K562 (cell line): Measurements from ENCODE around the gene RGS12. TPM values are rescaled to one million over a fixed set of nuclear protein-coding genes. Genes with fewer than 3 reads are reported as not detected.

Source experiments
- ATAC-seq: fragments of 200-7000 bp; cut with Tn5 transposase; 3 replicates; pipeline ENCODE4 v1.9.1; 2020; ENCODE audit warnings: moderate library complexity
- BruUV-seq: library from RNA; stranded (reverse); fragments of 400-500 nt; replicated peaks from 2 replicates; lab custom pipeline; 2021; lab: Mats Ljungman, UMichigan
- CTCF ChIA-PET: fragments of 300-600 bp; formaldehyde crosslinking; extraction: SDS; loops from one replicate; lab custom pipeline; 2021; ENCODE audit warnings: low intra/inter-chr PET ratio; lab: Yijun Ruan, JAX
- POLR2A ChIA-PET: fragments of 300-600, 350-650 bp; sonication (Branson Sonifier 250); formaldehyde crosslinking; extraction: SDS; loops from one replicate; lab custom pipeline; 2021; ENCODE audit warnings: antibody characterized with exemption, inconsistent platforms; lab: Yijun Ruan, JAX
- DNase-seq, 4 experiments: peaks; one replicate each; pipeline versions ENCODE4 v3.0.0 to v3.0.0-alpha.2; 2011 to 2018; ENCODE audit warnings: low spot score in 3 of 4, mixed read lengths in 3 of 4; ENCODE audit errors: extremely low read depth in 1 of 4
- FAIRE-seq: peaks from 2 replicates; lab custom pipeline; 2011; peaks lifted over from hg19 to GRCh38; lab: Jason Lieb, UNC
- H2AFZ ChIP-seq: 2 replicates; pipeline ENCODE4 v1.6.0; 2011; ENCODE audit warnings: low read depth, low read length, control low read depth, inconsistent platforms
- H3K27ac ChIP-seq: fragments of 200-600 bp; 3 replicates; pipeline ENCODE4 v1.8.0; 2011; ENCODE audit warnings: low read depth, mild to moderate bottlenecking, control low read depth, inconsistent platforms, low read length, moderate library complexity, mixed read lengths; ENCODE audit errors: extremely low read depth
- H3K27me3 ChIP-seq, 2 experiments: fragments of 300-600 bp in 1 of 2; 2 replicates in 1 of 2; 3 replicates in 1 of 2; pipeline versions ENCODE4 v1.6.0 to v1.8.0; 2011; ENCODE audit warnings: inconsistent platforms in 2 of 2, low read length in 2 of 2, mild to moderate bottlenecking in 1 of 2, mixed read lengths in 1 of 2, moderate library complexity in 1 of 2; ENCODE audit not compliant: control insufficient read depth in 2 of 2, insufficient read depth in 2 of 2
- H3K36me3 ChIP-seq: fragments of 300-600 bp; 3 replicates; pipeline ENCODE4 v1.8.0; 2011; ENCODE audit warnings: mild to moderate bottlenecking, low read length, inconsistent platforms; ENCODE audit not compliant: control insufficient read depth, insufficient read depth
- H3K4me1 ChIP-seq, 2 experiments: fragments of 200-600 bp in 1 of 2; replicated peaks in 1 of 2; 2 replicates in 1 of 2; 3 replicates in 1 of 2; pipeline versions ENCODE4 v1.5.1 to v1.8.0; 2011; ENCODE audit warnings: inconsistent platforms in 2 of 2, low read length in 2 of 2, mild to moderate bottlenecking in 1 of 2, mixed read lengths in 1 of 2, moderate library complexity in 1 of 2; ENCODE audit not compliant: control insufficient read depth in 2 of 2, insufficient read depth in 2 of 2
- H3K4me2 ChIP-seq: 2 replicates; pipeline ENCODE4 v1.6.1; 2011; ENCODE audit warnings: low read length, control low read depth, inconsistent platforms, mixed read lengths; ENCODE audit not compliant: insufficient read depth
- H3K4me3 ChIP-seq: fragments of 200-600 bp; sonication (generic), shearing (Covaris generic); 2 replicates; pipeline ENCODE4 v1.5.1; 2016; ENCODE audit warnings: control low read depth, inconsistent platforms
- H3K79me2 ChIP-seq: fragments of 200-600 bp; 3 replicates; pipeline ENCODE4 v1.8.0; 2011; ENCODE audit warnings: low read length, inconsistent platforms; ENCODE audit not compliant: control insufficient read depth, insufficient read depth
- H3K9ac ChIP-seq, 2 experiments: 2 replicates each; pipeline versions ENCODE4 v1.6.0 to v1.6.1; 2011; ENCODE audit warnings: low read depth in 2 of 2, low read length in 2 of 2, control low read depth in 1 of 2, inconsistent platforms in 1 of 2, mild to moderate bottlenecking in 1 of 2, mixed read lengths in 1 of 2; ENCODE audit not compliant: insufficient read depth in 1 of 2
- H3K9me1 ChIP-seq: one replicate; pipeline ENCODE4 v1.6.0; 2011; ENCODE audit warnings: inconsistent platforms, mild to moderate bottlenecking, low read length, moderate library complexity; ENCODE audit not compliant: control insufficient read depth, insufficient read depth
- H3K9me3 ChIP-seq: replicated peaks from 2 replicates; pipeline ENCODE4 v1.5.1; 2011; ENCODE audit warnings: low read depth, low read length, inconsistent platforms; ENCODE audit not compliant: control insufficient read depth, insufficient read depth
- H4K20me1 ChIP-seq: replicated peaks from 2 replicates; pipeline ENCODE4 v1.6.1; 2011; ENCODE audit warnings: low read length, inconsistent platforms, mixed read lengths; ENCODE audit not compliant: control insufficient read depth, insufficient read depth
- ARID2 ChIP-seq: fragments of 450-650 bp; IDR thresholded peaks from 2 replicates; pipeline ENCODE4 v1.6.1; 2017; ENCODE audit warnings: antibody characterized with exemption, mild to moderate bottlenecking
- HNRNPL ChIP-seq: fragments of 200-400 bp; formaldehyde crosslinking; IDR thresholded peaks from 2 replicates; pipeline ENCODE4 v1.6.1; 2017; ENCODE audit warnings: low read depth, mild to moderate bottlenecking, low read length
- MBD1 ChIP-seq: fragments of 250-450 bp; sonication (Bioruptor Pico); IDR thresholded peaks from 2 replicates; pipeline ENCODE4 v1.8.0; 2022; ENCODE audit warnings: inconsistent platforms
- POLR2H ChIP-seq: IDR thresholded peaks from 2 replicates; pipeline ENCODE4 v1.6.1; 2016; ENCODE audit warnings: missing genetic modification characterization, low read depth, mild to moderate bottlenecking, control low read depth, missing compliant biosample characterization, moderate library complexity
- POLR3A ChIP-seq: IDR thresholded peaks from 2 replicates; pipeline ENCODE4 v1.6.1; 2011; ENCODE audit warnings: borderline replicate concordance, mild to moderate bottlenecking, moderate library complexity; ENCODE audit not compliant: insufficient read length, insufficient read depth; ENCODE audit errors: extremely low read depth
- RAD21 ChIP-seq, 2 experiments: fragments of 250-450 bp in 1 of 2; fragments of 450-650 bp in 1 of 2; sonication (Bioruptor Pico) in 1 of 2; formaldehyde crosslinking in 1 of 2; IDR thresholded peaks in 1 of 2; conservative IDR thresholded peaks in 1 of 2; 2 replicates each; pipeline versions ENCODE4 v1.4.0 to v1.8.0; 2020 to 2022; ENCODE audit warnings: mild to moderate bottlenecking in 2 of 2, moderate library complexity in 1 of 2
- RFX5 ChIP-seq: IDR thresholded peaks from 2 replicates; pipeline ENCODE4 v1.6.1; 2011; ENCODE audit warnings: low read depth, mild to moderate bottlenecking, improper control_type of control experiment, low read length
- SMARCE1 ChIP-seq: fragments of 450-650 bp; IDR thresholded peaks from 2 replicates; pipeline ENCODE4 v1.7.1; 2016; ENCODE audit warnings: mild to moderate bottlenecking
- ZMIZ1 ChIP-seq, 2 experiments: fragments of 150-350 bp in 1 of 2; IDR thresholded peaks; 2 replicates each; pipeline ENCODE4 v1.6.1; 2012 to 2016; ENCODE audit warnings: low read depth in 2 of 2, low read length in 2 of 2, mild to moderate bottlenecking in 1 of 2, moderate library complexity in 1 of 2
- ZNF263 ChIP-seq: sonication (generic); formaldehyde crosslinking; IDR thresholded peaks from 2 replicates; pipeline ENCODE4 v1.8.0; 2022; ENCODE audit warnings: mild to moderate bottlenecking, missing genetic modification reagents, borderline replicate concordance
- ZNF395 ChIP-seq: fragments of 200-800 bp; sonication (Bioruptor generic); IDR thresholded peaks from 2 replicates; pipeline ENCODE4 v1.6.1; 2017; ENCODE audit warnings: missing genetic modification characterization, missing compliant biosample characterization
- ZNF785 ChIP-seq: fragments of 250-450 bp; sonication (Bioruptor Pico); IDR thresholded peaks from 2 replicates; pipeline ENCODE4 v1.4.0; 2020; ENCODE audit warnings: mild to moderate bottlenecking
- WGBS: fragments of 100-300 bp; shearing (Covaris generic); methylation state at CpG from one replicate; pipeline ENCODE4 v1.1.6; 2016; ENCODE audit warnings: low coverage, mixed read lengths; ENCODE audit not compliant: insufficient coverage; ENCODE audit errors: missing lambda C conversion rate; 5-methylcytosine and 5-hydroxymethylcytosine counted together
- in situ Hi-C: fragments of 300-500 bp; cut with MboI; formaldehyde crosslinking; loops from 4 replicates; pipeline ENCODE4 v1.15.0; 2018; ENCODE audit warnings: inconsistent platforms, mixed read lengths
- intact Hi-C: fragments of 100-400 bp; cut with micrococcal nuclease; formaldehyde crosslinking; loops from 2 replicates; pipeline ENCODE4 v1.14.2; 2022
- polyA plus RNA-seq, 8 experiments: library from polyadenylated mRNA; depleted of rRNA in 4 of 8; stranded (reverse) in 5 of 8; unstranded in 3 of 8; fragments of >200 nt; fragmentation: Nextera tagmentation in 2 of 8; fragmentation: Illumina TruSeq in 1 of 8; extraction: Ambion mirVana in 2 of 8; extraction: Trizol in 1 of 8; gene quantifications; 2 replicates each; pipeline versions ENCODE4 v1.2.1 to v1.2.3, GENCODE V29; 2011 to 2014; ENCODE audit warnings: inconsistent platforms in 1 of 8, missing spikeins in 1 of 8
- total RNA-seq, 7 experiments: library from RNA; depleted of rRNA in 6 of 7; stranded (reverse); fragments of >200 nt in 6 of 7; fragmentation: Illumina TruSeq in 2 of 7; extraction: Trizol in 2 of 7; gene quantifications; 2 replicates each; pipeline versions ENCODE4 v1.2.1 to v1.2.3, GENCODE V29; 2011 to 2021; ENCODE audit warnings: low replicate concordance in 1 of 7

Gene RGS12
- total and polyA plus RNA-seq, 9 of the 15 experiments (the other 6 are each of a cell fraction or from before 2014, with no cell fraction given), result 0.30 to 8.8 (median 5.5) TPM

- TF ChIP-seq ZNF395 (no peak), ARID2 (no peak), RAD21 (CRISPR knock-in tag; conservative IDR thresholded peaks at IDR 0.05 in 1 of 2, IDR thresholded peaks at IDR 0.05 in 1 of 2) (no peak), POLR3A (no peak), HNRNPL (no peak), ZNF785 (no peak), POLR2H (tag) (no peak)
These were observed 42.3 kb upstream of the RGS12 start (continued) for GRCh38 chr4:3250438-3250955.

GRCh38 chr4:3250956-3251690, 41.7 kb upstream of the RGS12 start:
- no peak overlapping the region; a peak in 1 of 4 replicates for H3K9ac ChIP-seq
- TF ChIP-seq ZMIZ1 (IDR thresholded peaks at IDR 0.05; ENCODE audit: low read depth in 2 of 2, low read length in 2 of 2) (no peak), ZNF263 (CRISPR knock-in tag) (no peak), SMARCE1 (no peak), RFX5 (no peak), MBD1 (no peak)

More at GRCh38 chr4:3250956-3251690, 41.7 kb upstream of the RGS12 start:
- no TSS peak for BruUV-seq
- Histone ChIP-seq H3K9me3 (no peaks in the 10 kb centered on the region), H3K79me2 (no peaks in the 10 kb centered on the region), H3K4me1 (peaks cover 0 to 63% of the 10 kb centered on the region in 2 experiments; a peak in 2 of 5 replicates), H3K9me1 (no peaks in the 10 kb centered on the region), H4K20me1 (peaks cover 8% of the 10 kb centered on the region), H3K27ac (no peak overlapping the region), H3K4me3 (no peak overlapping the region), H3K4me2 (no peak overlapping the region), H3K36me3 (no peaks in the 10 kb centered on the region), H2AFZ (no peak overlapping the region), H3K27me3 (peaks cover 8 to 35% of the 10 kb centered on the region in 2 experiments; a peak in 4 of 5 replicates)
- CTCF ChIA-PET, result no interaction called here
- no peak for DNase-seq
- in situ Hi-C loops, result no loop called here
- ATAC-seq, result no peak
- no peak for FAIRE-seq
- intact Hi-C loops, result no loop called here
- POLR2A ChIA-PET, result interaction anchor here (0.7 to 1.3 kb wide), 2 partner anchors 13 to 66 kb away, joined by 3 to 4 read pairs; no protein-coding TSS in a partner anchor
- 33% methylated on average over 15 of the region's 19 CpGs for WGBS
